GM12865 (cell line): Measurements from ENCODE around the gene TTC28.

Experiments
- DNase-seq: peaks from one replicate; pipeline ENCODE4 v3.0.0; 2010; ENCODE audit warnings: low read depth
- H3K4me3 ChIP-seq: 2 replicates; pipeline ENCODE4 v1.5.1; 2011; ENCODE audit warnings: mild to moderate bottlenecking, low read depth, low read length, control low read depth
- CTCF ChIP-seq: IDR thresholded peaks from 2 replicates; pipeline ENCODE4 v1.5.1; 2011; ENCODE audit warnings: low read length, control low read depth, low read depth, inconsistent platforms; ENCODE audit not compliant: insufficient read depth; ENCODE audit errors: missing control alignments

TTC28 gene

DNA sequence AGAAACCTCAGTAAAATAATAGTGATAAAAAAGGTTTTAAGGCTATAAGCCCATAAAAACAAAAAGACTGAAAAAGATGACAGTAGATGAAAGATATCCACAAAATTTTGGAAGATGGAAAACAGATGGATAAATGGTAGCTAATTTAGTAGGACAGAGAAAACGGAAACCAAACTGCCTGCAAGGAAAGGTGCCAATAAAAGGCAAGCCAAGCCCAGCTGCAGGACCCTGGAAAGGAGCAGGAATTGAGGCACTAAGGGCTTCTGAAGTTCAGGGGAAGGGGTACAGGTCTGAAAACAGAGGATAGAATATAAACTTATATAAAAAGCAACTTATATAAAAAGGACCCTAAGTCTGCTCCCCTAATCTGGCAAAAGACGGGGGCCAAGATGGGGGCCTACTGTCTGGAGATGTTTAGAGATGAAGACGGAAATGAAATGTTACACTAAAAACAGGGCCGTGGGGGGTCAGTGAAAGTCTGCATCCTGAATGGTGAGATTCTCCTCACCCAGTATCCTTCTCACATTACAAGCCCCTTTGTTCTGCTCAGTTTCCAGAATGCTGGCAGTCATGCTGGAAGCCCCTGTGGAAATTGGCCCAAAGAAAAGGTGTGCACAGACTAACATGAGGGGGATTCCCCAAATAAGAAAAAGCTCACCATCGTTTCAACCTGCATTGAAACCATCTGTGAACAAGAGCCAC lies 491.3 kb downstream of the TTC28 start:
- DNase-seq, result no peak
- TF ChIP-seq CTCF, result no peak
- no peak overlapping the region for H3K4me3 ChIP-seq

DNA sequence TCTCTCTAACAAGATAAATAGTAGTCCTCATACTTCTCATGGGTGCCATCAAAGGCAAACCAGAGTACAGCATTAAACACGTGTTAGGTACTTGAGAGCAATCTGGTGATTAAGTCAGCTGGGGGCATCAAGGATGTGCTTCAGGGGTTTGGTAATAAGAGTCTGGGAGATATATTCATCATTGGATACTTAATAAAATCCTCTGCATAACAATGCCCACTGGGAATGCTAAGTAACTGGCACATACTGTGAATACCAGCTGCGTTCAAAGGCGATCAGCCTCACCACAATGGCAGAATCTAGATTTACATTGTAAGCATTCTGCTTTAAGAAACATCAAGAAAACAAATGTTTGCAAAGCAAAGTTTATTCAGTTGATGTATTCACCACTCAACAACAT lies 492.0 kb downstream of the TTC28 start:
- TF ChIP-seq CTCF, result no peak
- H3K4me3 ChIP-seq, result no peak overlapping the region
- no peak for DNase-seq

GRCh38 chr22:28186641-28187040 lies 493.0 kb downstream of the TTC28 start:
- no peak for TF ChIP-seq CTCF

DNA sequence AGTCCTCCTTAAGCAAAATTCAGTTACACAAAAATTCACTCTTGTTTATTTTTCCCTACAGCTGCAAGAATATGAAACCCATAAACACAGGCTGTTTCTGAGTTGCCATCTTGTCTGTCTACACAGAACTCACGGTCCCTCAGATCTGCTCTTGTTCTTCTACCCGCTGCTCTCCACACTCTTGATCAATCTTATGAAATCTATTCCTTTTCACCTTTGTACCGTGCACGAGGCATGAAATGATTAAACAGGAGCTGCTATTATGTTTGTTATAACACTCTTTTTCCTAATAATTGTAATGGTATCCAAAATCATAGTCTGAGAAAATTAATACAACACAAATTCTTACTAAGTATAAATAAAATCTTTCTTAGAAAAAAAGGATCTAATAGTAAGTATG lies 494.5 kb downstream of the TTC28 start:
- H3K4me3 ChIP-seq, result no peak overlapping the region
- no peak for TF ChIP-seq CTCF
- DNase-seq, result no peak

More at GRCh38 chr22:28186641-28187040, 493.0 kb downstream of the TTC28 start:
- H3K4me3 ChIP-seq, result no peak overlapping the region
- no peak for DNase-seq

DNA sequence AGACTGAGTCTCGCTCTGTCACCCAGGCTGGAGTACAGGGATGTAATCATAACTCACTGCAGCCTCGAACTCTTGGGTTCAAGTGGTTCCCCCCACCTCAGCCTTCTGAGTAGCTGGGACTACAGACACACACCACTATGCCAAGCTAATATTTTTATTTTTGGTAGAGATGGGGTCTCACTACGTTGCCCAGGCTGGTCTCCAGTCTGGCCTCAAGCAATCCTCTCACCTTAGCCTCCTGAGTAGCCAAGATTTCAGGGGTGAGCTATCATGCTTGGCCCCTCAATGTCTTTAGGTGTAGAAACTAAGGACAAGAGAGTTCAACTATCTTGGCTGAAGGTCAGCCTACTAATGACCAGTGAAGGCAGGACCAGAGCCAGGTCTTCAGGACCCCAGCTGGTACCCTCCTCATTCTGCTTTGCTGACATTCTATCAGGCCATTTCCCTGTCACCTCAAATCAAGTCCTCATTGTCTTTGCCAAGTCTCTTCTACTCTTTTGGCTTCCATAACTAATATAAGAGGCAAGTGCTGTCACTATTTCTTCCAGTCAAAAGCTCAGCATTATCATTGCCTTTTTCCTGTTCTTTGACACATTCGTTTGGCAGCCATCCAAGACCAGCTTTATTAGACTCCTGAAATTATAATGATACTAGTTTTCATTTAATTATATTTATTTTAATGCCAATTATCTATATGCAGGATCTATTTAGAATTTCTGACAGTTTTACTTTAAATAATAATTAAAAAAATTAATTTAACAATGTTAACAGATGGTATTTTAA lies 496.4 kb downstream of the TTC28 start:
- TF ChIP-seq CTCF, result no peak
- H3K4me3 ChIP-seq, result no peak overlapping the region
- no peak for DNase-seq

DNA sequence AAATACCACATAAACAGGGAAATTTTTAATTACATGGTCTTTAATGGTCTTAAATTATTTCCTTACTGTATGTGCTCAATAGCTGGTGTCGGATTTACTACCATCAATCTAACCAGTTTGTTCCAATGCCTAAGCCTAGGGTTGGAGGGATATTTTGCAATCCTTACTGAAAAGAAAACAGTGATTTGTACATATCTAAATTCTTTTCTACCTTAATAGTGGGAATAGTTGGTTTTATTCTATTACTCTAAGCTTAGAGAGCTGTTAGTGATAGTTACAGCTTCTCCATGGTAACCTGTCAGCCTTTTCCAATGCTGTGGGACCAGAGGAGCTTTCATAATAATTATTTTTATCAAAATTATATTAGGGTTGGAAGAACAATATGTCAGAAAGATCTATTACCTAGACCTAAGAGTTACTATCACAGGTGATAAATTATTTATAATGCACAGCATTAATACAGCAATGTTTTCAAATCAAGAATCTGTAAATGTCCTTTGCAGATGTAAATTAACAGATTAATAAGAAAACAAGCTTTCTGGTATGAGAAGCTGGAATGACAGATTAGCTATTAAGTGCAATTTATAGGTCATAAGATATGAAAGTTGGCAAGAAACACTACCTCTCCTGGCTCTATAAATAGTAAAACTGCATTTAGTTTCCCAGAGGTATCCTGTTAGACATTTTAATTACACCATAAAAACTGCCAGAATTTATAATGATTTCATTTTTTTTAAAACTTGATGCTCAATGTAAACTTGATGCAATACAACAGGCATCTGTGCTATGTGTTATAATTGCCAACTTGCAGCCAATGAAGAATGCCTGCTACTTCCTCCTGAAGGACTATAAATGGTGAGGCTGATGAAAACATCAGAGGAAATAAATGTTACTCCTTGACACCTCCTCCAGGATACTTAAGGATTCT lies 498.6 kb downstream of the TTC28 start:
- no peak for TF ChIP-seq CTCF
- H3K4me3 ChIP-seq, result no peak overlapping the region
- no peak for DNase-seq
